SK-N-SH (cell line): Measurements from ENCODE around the gene RIPOR2.

Source experiments
- CTCF ChIP-seq: fragments of 200-600 bp; sonication (generic); IDR thresholded peaks from 2 replicates; pipeline ENCODE4 v1.6.1; 2017; ENCODE audit warnings: antibody characterized with exemption, mild to moderate bottlenecking, moderate library complexity
- EP300 ChIP-seq, 2 experiments: IDR thresholded peaks; 2 replicates each; pipeline versions ENCODE4 v1.4.0 to v1.6.1; 2012; ENCODE audit warnings: borderline replicate concordance in 1 of 2, low read depth in 1 of 2, low read length in 1 of 2
- EZH2phosphoT487 ChIP-seq: fragments of 200-600 bp; sonication (generic); IDR thresholded peaks from 2 replicates; pipeline ENCODE4 v1.6.1; 2017; ENCODE audit warnings: low read depth, mixed run types, mild to moderate bottlenecking, antibody characterized with exemption, moderate library complexity, borderline replicate concordance
- PBX3 ChIP-seq: IDR thresholded peaks from 2 replicates; pipeline ENCODE4; 2012
- POLR2AphosphoS5 ChIP-seq: IDR thresholded peaks from 2 replicates; pipeline ENCODE4 v1.6.1; 2012; ENCODE audit warnings: low read depth, low read length
- YY1 ChIP-seq: IDR thresholded peaks from 2 replicates; pipeline ENCODE4 v1.4.0; 2012; ENCODE audit warnings: low read depth, mild to moderate bottlenecking

- TF ChIP-seq YY1 = no peak
- no peak for TF ChIP-seq CTCF
- TF ChIP-seq EZH2phosphoT487 = no peak
- TF ChIP-seq POLR2AphosphoS5 = no peak
- TF ChIP-seq EP300 (IDR thresholded peaks at IDR 0.05; ENCODE audit: borderline replicate concordance in 1 of 2, low read depth in 1 of 2, low read length in 1 of 2) = no peak
- no peak for TF ChIP-seq PBX3
Observed at GRCh38 chr6:24907919-24908649, 27.7 kb downstream of the RIPOR2 start.
